Measurements from ENCODE around the gene PBRM1. TPM values are rescaled to one million over a fixed set of nuclear protein-coding genes. Genes with fewer than 3 reads are reported as not detected.
"Not testable (repeated sequence)": the region's sequence is repeated elsewhere in the genome, so short reads cannot be mapped to it uniquely, and the experiment has no call there.

Gene PBRM1
- total RNA-seq, result 74.3 and 87.6 TPM in 2 replicates

GRCh38 chr3:52685709-52686691, at the start of gene PBRM1, which contains the start of gene GNL3:
Gene PBRM1, minus strand, starts transcription at chr3:52685913.
Gene GNL3, plus strand, starts transcription at chr3:52686032. Its CDS starts 61 bp downstream, at chr3:52686093.
- TF ChIP-seq CTCF (IDR thresholded peaks at IDR 0.05; ENCODE audit: insufficient read depth, low read depth, low read length), result no peak
- H3K4me3 ChIP-seq (ENCODE audit: low read depth, low read length), result peak within 1 kb of the TSS; percentile 93
- peak; percentile 96 for DNase-seq (ENCODE audit: low read depth)

DNA sequence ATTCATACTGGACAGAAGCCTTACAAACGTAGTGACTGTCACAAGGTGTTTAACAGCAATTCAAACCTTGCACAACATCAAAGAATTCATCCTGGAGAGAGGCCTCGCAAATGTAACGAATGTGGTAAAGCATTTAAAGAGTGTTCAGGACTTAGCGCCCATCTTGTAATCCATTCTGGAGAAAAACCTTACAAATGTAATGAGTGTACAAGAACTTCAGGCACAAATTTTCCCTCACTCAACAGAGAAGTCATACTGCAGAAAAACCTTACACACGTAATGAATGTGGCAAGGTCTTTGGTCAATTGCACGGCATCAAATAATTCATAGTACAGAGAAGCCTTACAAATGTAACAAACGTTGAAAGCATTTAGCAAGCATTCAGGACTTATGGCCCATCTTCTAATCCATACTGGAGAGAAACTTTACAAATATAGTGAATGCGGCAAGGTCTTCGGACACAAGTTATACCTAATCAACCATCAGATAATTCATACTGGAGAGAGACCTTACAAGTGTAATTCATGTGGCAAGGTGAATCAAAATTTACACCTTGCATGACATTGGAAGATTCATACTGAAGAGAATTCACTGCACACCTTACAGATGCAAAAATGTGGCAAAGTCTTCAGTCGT, 47.7 kb upstream of the PBRM1 start:
- TF ChIP-seq CTCF (IDR thresholded peaks at IDR 0.05; ENCODE audit: insufficient read depth, low read depth, low read length), result no peak
- H3K4me3 ChIP-seq (ENCODE audit: low read depth, low read length), result no peak overlapping the region
- no peak for DNase-seq (ENCODE audit: low read depth)

GRCh38 chr3:52731590-52731989, 45.9 kb upstream of the PBRM1 start:
- H3K4me3 ChIP-seq (ENCODE audit: low read depth, low read length), result no peak overlapping the region
- DNase-seq (ENCODE audit: low read depth), result no peak
- TF ChIP-seq CTCF (IDR thresholded peaks at IDR 0.05; ENCODE audit: insufficient read depth, low read depth, low read length), result no peak

DNA sequence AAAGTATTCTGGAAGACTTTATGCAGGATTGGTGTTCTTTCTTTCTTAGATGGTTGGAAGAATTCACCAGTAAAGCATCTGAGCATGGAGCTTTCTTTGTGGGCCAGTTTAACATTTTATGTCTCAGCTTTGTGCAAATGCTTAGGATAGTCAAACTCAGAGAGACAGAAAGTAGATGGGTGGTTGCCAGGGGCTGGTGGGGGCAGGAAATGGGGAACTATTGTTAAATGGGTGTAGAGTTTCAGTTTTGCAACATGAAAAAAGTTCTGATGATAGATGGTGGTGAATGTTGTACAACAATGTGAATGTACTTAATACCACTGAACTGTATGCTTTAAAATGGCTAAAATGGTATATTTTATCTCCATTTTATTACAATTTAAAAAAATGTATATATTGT, 45.0 kb upstream of the PBRM1 start:
- DNase-seq (ENCODE audit: low read depth), result no peak
- H3K4me3 ChIP-seq (ENCODE audit: low read depth, low read length), result no peak overlapping the region
- TF ChIP-seq CTCF (IDR thresholded peaks at IDR 0.05; ENCODE audit: insufficient read depth, low read depth, low read length), result no peak

GRCh38 chr3:52728753-52729152, 43.0 kb upstream of the PBRM1 start:
- not testable (repeated sequence) for DNase-seq (ENCODE audit: low read depth); H3K4me3 ChIP-seq (ENCODE audit: low read depth, low read length)

GRCh38 chr3:52724511-52724910, 38.8 kb upstream of the PBRM1 start:
- DNase-seq (ENCODE audit: low read depth), result no peak
- TF ChIP-seq CTCF (IDR thresholded peaks at IDR 0.05; ENCODE audit: insufficient read depth, low read depth, low read length), result no peak
- H3K4me3 ChIP-seq (ENCODE audit: low read depth, low read length), result no peak overlapping the region

DNA sequence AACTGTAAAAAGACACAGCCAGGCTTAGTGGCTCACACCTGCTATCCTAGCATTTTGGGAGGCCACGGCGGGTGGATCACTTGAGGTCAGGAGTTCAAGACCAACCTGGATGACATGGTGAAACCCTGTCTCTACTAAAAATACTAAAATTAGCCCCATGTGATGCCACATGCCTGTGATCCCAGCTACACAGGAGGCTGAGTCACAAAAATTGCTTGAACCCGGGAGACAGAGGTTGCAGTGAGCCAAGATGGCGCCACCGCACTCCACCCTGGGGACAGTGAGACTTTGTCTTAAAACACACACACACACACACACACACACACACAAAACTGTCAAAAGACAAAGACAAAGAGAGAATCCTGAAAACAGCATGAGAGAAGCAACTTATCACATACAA, 38.2 kb upstream of the PBRM1 start:
- no peak for DNase-seq (ENCODE audit: low read depth)
- H3K4me3 ChIP-seq (ENCODE audit: low read depth, low read length), result no peak overlapping the region
- no peak for TF ChIP-seq CTCF (IDR thresholded peaks at IDR 0.05; ENCODE audit: insufficient read depth, low read depth, low read length)
